ENCODE measurements around the gene SLC22A23. TPM values are rescaled to one million over a fixed set of nuclear protein-coding genes. Genes with fewer than 3 reads are reported as not detected.

Gene SLC22A23
- total and polyA plus RNA-seq, 2 experiments from 2014 or later: 6.1 to 38.3 TPM

- Mint-ChIP-seq H3K9me3 (no peaks in the 10 kb centered on the region), H3K27me3 (ENCODE audit: insufficient read depth, low read depth, poor library complexity) (peaks cover 11% of the 10 kb centered on the region), H3K36me3 (ENCODE audit: low read depth) (peaks cover 28% of the 10 kb centered on the region), H3K4me1 (peaks cover 13% of the 10 kb centered on the region), H3K4me3 (no peak overlapping the region), H3K27ac (no peak overlapping the region)
- Histone ChIP-seq H2AFZ (no peak overlapping the region), H3K27me3 (ENCODE audit: insufficient read depth) (no peaks in the 10 kb centered on the region), H3K27ac (ENCODE audit: low read depth) (no peak overlapping the region), H3K9me2 (ENCODE audit: insufficient read depth) (no peaks in the 10 kb centered on the region), H3K79me2 (replicated peaks; ENCODE audit: insufficient read depth) (no peaks in the 10 kb centered on the region), H3F3A (replicated peaks; ENCODE audit: low read depth) (no peaks in the 10 kb centered on the region), H3K4me2 (no peak overlapping the region), H4K20me1 (replicated peaks; ENCODE audit: insufficient read depth) (0 out of 2 replicates have a peak, but pooled peaks cover 3% of the 10 kb centered on the region), H3K4me1 (ENCODE audit: insufficient read depth) (no peaks in the 10 kb centered on the region), H3K36me3 (ENCODE audit: insufficient read depth) (peaks cover 5% of the 10 kb centered on the region; the same call in 1 of the 2 replicates), H3K4me3 (no peak overlapping the region)
- DNase-seq (ENCODE audit: low spot score) (no peak), ATAC-seq (no peak)
- TF ChIP-seq NANOG (IDR thresholded peaks at IDR 0.05; ENCODE audit: borderline replicate concordance) (no peak), ZNF114 (CRISPR knock-in tag; IDR thresholded peaks at IDR 0.05) (no peak), STAT1 (IDR thresholded peaks at IDR 0.05; ENCODE audit: unreplicated experiment) (no peak), CTCF (conservative IDR thresholded peaks at IDR 0.05; ENCODE audit: low read depth in 2 of 2) (no peak), CREB1 (CRISPR knock-in tag; IDR thresholded peaks at IDR 0.05; ENCODE audit: low read depth) (no peak), ZNF331 (CRISPR knock-in tag; IDR thresholded peaks at IDR 0.05; ENCODE audit: low read depth) (no peak), EZH2 (IDR thresholded peaks at IDR 0.05; ENCODE audit: low read depth, unreplicated experiment) (no peak), EZH2phosphoT487 (IDR thresholded peaks at IDR 0.05; ENCODE audit: unreplicated experiment) (no peak)
- TF ChIP-seq, protein P1, sequence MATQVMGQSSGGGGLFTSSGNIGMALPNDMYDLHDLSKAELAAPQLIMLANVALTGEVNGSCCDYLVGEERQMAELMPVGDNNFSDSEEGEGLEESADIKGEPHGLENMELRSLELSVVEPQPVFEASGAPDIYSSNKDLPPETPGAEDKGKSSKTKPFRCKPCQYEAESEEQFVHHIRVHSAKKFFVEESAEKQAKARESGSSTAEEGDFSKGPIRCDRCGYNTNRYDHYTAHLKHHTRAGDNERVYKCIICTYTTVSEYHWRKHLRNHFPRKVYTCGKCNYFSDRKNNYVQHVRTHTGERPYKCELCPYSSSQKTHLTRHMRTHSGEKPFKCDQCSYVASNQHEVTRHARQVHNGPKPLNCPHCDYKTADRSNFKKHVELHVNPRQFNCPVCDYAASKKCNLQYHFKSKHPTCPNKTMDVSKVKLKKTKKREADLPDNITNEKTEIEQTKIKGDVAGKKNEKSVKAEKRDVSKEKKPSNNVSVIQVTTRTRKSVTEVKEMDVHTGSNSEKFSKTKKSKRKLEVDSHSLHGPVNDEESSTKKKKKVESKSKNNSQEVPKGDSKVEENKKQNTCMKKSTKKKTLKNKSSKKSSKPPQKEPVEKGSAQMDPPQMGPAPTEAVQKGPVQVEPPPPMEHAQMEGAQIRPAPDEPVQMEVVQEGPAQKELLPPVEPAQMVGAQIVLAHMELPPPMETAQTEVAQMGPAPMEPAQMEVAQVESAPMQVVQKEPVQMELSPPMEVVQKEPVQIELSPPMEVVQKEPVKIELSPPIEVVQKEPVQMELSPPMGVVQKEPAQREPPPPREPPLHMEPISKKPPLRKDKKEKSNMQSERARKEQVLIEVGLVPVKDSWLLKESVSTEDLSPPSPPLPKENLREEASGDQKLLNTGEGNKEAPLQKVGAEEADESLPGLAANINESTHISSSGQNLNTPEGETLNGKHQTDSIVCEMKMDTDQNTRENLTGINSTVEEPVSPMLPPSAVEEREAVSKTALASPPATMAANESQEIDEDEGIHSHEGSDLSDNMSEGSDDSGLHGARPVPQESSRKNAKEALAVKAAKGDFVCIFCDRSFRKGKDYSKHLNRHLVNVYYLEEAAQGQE (IDR thresholded peaks at IDR 0.05; ENCODE audit: unreplicated experiment): no peak
- TF ChIP-seq, protein P2, sequence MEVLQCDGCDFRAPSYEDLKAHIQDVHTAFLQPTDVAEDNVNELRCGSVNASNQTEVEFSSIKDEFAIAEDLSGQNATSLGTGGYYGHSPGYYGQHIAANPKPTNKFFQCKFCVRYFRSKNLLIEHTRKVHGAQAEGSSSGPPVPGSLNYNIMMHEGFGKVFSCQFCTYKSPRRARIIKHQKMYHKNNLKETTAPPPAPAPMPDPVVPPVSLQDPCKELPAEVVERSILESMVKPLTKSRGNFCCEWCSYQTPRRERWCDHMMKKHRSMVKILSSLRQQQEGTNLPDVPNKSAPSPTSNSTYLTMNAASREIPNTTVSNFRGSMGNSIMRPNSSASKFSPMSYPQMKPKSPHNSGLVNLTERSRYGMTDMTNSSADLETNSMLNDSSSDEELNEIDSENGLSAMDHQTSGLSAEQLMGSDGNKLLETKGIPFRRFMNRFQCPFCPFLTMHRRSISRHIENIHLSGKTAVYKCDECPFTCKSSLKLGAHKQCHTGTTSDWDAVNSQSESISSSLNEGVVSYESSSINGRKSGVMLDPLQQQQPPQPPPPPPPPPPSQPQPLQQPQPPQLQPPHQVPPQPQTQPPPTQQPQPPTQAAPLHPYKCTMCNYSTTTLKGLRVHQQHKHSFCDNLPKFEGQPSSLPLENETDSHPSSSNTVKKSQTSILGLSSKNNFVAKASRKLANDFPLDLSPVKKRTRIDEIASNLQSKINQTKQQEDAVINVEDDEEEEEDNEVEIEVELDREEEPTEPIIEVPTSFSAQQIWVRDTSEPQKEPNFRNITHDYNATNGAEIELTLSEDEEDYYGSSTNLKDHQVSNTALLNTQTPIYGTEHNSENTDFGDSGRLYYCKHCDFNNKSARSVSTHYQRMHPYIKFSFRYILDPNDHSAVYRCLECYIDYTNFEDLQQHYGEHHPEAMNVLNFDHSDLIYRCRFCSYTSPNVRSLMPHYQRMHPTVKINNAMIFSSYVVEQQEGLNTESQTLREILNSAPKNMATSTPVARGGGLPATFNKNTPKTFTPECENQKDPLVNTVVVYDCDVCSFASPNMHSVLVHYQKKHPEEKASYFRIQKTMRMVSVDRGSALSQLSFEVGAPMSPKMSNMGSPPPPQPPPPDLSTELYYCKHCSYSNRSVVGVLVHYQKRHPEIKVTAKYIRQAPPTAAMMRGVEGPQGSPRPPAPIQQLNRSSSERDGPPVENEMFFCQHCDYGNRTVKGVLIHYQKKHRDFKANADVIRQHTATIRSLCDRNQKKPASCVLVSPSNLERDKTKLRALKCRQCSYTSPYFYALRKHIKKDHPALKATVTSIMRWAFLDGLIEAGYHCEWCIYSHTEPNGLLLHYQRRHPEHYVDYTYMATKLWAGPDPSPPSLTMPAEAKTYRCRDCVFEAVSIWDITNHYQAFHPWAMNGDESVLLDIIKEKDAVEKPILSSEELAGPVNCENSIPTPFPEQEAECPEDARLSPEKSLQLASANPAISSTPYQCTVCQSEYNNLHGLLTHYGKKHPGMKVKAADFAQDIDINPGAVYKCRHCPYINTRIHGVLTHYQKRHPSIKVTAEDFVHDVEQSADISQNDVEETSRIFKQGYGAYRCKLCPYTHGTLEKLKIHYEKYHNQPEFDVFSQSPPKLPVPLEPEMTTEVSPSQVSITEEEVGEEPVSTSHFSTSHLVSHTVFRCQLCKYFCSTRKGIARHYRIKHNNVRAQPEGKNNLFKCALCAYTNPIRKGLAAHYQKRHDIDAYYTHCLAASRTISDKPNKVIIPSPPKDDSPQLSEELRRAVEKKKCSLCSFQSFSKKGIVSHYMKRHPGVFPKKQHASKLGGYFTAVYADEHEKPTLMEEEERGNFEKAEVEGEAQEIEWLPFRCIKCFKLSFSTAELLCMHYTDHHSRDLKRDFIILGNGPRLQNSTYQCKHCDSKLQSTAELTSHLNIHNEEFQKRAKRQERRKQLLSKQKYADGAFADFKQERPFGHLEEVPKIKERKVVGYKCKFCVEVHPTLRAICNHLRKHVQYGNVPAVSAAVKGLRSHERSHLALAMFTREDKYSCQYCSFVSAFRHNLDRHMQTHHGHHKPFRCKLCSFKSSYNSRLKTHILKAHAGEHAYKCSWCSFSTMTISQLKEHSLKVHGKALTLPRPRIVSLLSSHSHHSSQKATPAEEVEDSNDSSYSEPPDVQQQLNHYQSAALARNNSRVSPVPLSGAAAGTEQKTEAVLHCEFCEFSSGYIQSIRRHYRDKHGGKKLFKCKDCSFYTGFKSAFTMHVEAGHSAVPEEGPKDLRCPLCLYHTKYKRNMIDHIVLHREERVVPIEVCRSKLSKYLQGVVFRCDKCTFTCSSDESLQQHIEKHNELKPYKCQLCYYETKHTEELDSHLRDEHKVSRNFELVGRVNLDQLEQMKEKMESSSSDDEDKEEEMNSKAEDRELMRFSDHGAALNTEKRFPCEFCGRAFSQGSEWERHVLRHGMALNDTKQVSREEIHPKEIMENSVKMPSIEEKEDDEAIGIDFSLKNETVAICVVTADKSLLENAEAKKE (CRISPR knock-in tag; IDR thresholded peaks at IDR 0.05): no peak
These were observed 137.9 kb downstream of the SLC22A23 start for GRCh38 chr6:3318821-3319540.
